Measurements from ENCODE around the gene MPPED2.

The MPPED2 gene

DNA sequence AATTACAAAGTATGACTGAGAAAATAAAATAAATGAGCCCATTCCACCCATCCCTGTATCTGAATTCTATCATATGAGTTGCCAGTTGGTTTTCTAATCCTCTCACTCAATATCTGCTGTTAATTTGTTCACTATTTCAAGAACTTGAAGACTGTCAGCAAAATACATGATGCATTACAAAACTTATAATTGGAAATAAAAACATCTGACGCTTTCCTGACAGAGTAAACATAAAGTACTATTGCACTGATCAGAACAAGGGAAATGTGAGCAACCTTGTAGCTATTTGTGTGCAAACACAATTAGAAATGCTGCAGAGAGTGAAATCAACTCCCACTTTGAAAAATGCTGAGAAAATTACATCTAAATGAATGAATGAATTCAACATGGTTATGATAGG, 97.1 kb downstream of the MPPED2 start:
- Histone ChIP-seq H3K4me3 (no peak overlapping the region), H3K27ac (no peak overlapping the region)
- TF ChIP-seq, protein P1, sequence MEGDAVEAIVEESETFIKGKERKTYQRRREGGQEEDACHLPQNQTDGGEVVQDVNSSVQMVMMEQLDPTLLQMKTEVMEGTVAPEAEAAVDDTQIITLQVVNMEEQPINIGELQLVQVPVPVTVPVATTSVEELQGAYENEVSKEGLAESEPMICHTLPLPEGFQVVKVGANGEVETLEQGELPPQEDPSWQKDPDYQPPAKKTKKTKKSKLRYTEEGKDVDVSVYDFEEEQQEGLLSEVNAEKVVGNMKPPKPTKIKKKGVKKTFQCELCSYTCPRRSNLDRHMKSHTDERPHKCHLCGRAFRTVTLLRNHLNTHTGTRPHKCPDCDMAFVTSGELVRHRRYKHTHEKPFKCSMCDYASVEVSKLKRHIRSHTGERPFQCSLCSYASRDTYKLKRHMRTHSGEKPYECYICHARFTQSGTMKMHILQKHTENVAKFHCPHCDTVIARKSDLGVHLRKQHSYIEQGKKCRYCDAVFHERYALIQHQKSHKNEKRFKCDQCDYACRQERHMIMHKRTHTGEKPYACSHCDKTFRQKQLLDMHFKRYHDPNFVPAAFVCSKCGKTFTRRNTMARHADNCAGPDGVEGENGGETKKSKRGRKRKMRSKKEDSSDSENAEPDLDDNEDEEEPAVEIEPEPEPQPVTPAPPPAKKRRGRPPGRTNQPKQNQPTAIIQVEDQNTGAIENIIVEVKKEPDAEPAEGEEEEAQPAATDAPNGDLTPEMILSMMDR (IDR thresholded peaks at IDR 0.05): no peak
- no peak for DNase-seq (ENCODE audit: low spot score)

DNA sequence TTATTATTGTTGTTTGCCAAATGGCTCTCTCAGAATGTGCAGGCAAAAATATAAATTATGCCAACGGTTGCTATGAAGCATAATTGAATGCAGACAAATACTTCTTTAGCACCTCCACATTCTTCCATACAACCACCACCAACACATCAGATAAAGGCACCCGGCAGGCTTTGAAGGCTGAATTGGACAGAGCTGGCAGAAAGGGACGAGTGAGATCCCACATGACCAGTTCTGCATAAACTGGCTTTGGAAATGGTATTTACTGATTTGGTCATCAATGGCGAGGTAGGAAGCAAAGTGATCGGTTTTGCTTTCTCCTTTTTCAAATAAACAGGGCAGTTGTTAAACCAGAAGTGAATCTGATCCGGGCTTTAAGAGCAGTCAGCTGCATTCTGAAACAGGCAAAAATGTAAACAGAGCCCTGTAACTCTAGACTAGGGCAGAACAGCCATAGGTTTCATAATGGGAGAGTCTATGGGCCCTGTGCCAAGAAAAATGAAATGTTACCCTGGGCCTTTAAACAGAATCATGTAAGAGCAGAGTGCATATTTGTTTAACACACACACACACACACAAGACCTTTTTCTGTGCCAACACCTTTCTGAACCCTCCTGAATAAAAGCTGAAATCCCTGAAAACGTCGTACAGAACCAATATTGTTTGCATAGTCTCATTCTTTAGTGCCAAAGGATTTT, 97.7 kb downstream of the MPPED2 start:
- DNase-seq (ENCODE audit: low spot score): no peak
- peak overlapping the region; percentile 23 to 55 for H3K27ac ChIP-seq
- TF ChIP-seq, protein P1 (IDR thresholded peaks at IDR 0.05): no peak
- H3K4me3 ChIP-seq: peak overlapping the region; percentile 43

DNA sequence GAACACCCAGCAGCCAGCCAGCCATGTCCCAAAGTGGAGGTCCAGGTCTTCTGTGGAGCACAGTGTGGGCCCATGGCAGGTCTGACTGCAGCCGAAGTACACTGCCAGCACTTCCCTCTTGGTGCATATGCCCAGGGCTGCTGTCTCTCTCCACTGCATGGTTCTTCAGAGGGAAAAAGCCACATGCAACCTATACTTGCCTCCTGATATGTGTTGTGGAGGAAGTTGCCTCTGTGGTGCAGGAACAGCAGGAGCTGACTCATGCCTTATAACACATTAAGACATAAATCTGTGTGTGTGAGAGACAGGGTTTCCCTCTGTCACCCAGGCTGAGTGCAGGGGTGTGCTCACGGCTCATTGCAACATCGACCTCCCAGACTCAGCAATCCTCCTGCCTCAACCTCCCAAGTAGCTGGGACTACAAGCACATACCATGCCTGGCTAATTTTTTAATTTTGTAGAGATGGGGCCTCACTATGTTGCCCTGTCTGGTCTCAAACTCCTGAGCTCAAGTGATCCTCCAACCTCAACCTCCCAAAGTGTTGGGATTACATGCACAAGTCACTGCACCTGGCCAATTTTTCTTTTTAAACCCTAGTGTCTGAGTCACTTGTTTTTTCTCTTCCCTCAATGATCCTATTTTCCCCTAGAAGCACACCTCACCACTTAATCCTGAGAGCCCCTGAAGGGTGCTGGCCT, 98.8 kb downstream of the MPPED2 start:
- TF ChIP-seq, protein P1 (IDR thresholded peaks at IDR 0.05): no peak
- no peak overlapping the region for H3K4me3 ChIP-seq
- H3K27ac ChIP-seq: peak overlapping the region in 1 of 2 donors; percentile 55
- no peak for DNase-seq (ENCODE audit: low spot score)

DNA sequence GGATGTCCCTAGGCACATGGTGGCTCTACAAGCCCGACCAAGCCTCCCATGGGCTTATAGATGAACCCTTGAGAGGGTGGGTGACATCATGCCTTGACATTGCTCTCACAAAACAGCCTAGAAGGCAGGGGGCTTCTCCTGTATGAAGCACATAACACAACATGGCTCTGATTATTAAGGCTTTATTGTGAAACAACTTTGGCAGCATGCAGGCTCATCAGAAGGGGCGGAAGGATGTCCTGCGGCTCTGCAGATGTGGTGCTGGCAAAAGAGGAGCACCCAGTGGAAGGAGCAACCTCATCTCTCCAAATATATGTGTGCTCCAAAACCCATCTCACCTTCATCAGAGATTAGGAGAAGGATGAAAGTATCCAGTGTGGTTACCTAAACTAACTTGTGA, 100.4 kb downstream of the MPPED2 start:
- TF ChIP-seq, protein P1 (IDR thresholded peaks at IDR 0.05): no peak
- DNase-seq (ENCODE audit: low spot score): no peak
- no peak overlapping the region for H3K4me3 ChIP-seq
- H3K27ac ChIP-seq: no peak overlapping the region

DNA sequence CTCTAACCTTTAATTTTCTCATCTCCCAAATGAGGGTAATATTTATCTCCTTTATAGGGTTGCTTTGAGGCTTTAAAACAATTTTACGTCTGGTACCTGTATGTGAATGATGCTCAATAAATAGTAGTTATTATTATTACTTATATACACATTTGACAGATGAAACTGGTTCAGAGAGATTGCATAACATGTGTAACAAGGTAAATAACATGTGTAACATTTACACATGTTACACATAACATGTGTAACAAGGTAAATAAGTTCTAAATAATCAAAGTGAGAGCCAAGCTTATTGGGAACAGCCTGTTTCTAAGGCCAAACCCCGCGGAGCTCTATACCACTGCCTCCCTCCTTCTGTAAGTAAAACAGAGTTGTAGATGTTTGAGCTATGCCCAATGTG, 100.9 kb downstream of the MPPED2 start:
- Histone ChIP-seq H3K4me3 (no peak overlapping the region), H3K27ac (no peak overlapping the region)
- DNase-seq (ENCODE audit: low spot score): no peak
- TF ChIP-seq, protein P1 (IDR thresholded peaks at IDR 0.05): no peak

DNA sequence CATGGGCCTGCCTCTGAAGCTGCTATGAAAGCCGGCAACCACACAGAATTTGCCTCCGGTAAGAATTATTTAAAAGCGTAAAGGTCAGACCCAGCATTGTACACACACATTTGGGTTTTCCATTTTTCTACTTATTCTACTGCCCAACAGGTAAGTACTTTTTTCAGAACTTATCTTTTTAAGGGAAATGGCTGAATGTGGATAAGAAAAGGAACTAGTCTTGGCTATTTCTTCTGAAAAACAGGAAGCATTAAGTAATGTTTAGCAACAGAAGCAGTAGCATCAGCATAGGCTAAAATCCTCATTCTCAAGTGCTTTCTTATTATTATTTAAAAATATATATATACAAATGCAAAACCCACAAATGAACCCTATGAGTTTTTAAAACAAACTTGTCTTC, 103.1 kb downstream of the MPPED2 start:
- TF ChIP-seq, protein P1 (IDR thresholded peaks at IDR 0.05): no peak
- no peak for DNase-seq (ENCODE audit: low spot score)
- peak overlapping the region; percentile 41 for H3K4me3 ChIP-seq
- peak overlapping the region; percentile 6 to 54 for H3K27ac ChIP-seq

DNA sequence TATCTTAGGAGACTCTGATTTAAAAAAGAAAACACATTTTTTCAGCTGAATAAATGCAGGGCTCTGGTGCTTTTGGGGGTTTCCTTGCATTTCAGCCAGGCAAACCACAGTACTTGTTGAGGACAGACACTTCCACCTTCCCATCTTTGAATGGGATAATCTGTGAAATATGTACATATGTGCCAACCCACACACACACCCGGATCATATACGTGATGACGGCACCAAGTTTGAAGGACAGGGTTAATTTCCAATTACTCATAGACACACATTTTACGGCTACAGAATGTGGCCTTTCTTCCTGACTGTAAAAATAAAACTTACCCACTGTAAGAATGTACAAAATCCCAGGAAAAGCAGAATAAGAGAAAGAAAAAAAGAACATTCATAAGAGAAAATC, 104.4 kb downstream of the MPPED2 start:
- TF ChIP-seq, protein P1 (IDR thresholded peaks at IDR 0.05): no peak
- H3K27ac ChIP-seq: peak overlapping the region; percentile 46 to 60
- peak overlapping the region; percentile 41 for H3K4me3 ChIP-seq
- no peak for DNase-seq (ENCODE audit: low spot score)

Data from coronary artery (tissue), 2 donors.